Stimulated activated CD8-positive, alpha-beta memory T cell treated with anti-CD3 and anti-CD28 coated beads, Interleukin-4, amount 100 ng/mL, for 1 hour (primary cell): ENCODE results near the gene ALG10B.

ENCODE experiments used
- DNase-seq, 2 donors: peaks; one replicate each; pipeline ENCODE4 v3.0.0-alpha.2; 2020; ENCODE audit warnings: low read depth in 2 of 2, low spot score in 1 of 2

Gene ALG10B

GRCh38 chr12:38374751-38375150, 58.2 kb downstream of the ALG10B start:
- DNase-seq, result no peak
